Measurements from ENCODE around the gene POPDC3.

The POPDC3 gene

GRCh38 chr6:105215506-105215905 is 35.7 kb upstream of the POPDC3 start:
- no peaks in the 10 kb centered on the region for H3K79me2 ChIP-seq (ENCODE audit: insufficient read depth, low read length)
- no peak overlapping the region for H3K4me3 ChIP-seq (ENCODE audit: insufficient read depth, low read length, poor library complexity, severe bottlenecking)
- H4K20me1 ChIP-seq (ENCODE audit: low read depth, low read length): no peaks in the 10 kb centered on the region
- no peak overlapping the region for H3K27ac ChIP-seq (ENCODE audit: low read depth, low read length)
- no peak for TF ChIP-seq EZH2phosphoT487 (conservative IDR thresholded peaks at IDR 0.05; ENCODE audit: low read length)
- TF ChIP-seq, protein P1, sequence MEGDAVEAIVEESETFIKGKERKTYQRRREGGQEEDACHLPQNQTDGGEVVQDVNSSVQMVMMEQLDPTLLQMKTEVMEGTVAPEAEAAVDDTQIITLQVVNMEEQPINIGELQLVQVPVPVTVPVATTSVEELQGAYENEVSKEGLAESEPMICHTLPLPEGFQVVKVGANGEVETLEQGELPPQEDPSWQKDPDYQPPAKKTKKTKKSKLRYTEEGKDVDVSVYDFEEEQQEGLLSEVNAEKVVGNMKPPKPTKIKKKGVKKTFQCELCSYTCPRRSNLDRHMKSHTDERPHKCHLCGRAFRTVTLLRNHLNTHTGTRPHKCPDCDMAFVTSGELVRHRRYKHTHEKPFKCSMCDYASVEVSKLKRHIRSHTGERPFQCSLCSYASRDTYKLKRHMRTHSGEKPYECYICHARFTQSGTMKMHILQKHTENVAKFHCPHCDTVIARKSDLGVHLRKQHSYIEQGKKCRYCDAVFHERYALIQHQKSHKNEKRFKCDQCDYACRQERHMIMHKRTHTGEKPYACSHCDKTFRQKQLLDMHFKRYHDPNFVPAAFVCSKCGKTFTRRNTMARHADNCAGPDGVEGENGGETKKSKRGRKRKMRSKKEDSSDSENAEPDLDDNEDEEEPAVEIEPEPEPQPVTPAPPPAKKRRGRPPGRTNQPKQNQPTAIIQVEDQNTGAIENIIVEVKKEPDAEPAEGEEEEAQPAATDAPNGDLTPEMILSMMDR (IDR thresholded peaks at IDR 0.05; ENCODE audit: insufficient read depth, low read length, poor library complexity, severe bottlenecking): no peak
- H3K9ac ChIP-seq (ENCODE audit: low read length): no peak overlapping the region
- no peaks in the 10 kb centered on the region for H3K9me2 ChIP-seq (replicated peaks; ENCODE audit: insufficient read depth, low read length)
- H3K27me3 ChIP-seq (ENCODE audit: low read length): no peaks in the 10 kb centered on the region
- H3K4me2 ChIP-seq (ENCODE audit: low read depth, low read length, poor library complexity, severe bottlenecking): no peak overlapping the region
- H2AFZ ChIP-seq (ENCODE audit: low read depth, low read length, severe bottlenecking): no peak overlapping the region
- no peaks in the 10 kb centered on the region for H3K9me3 ChIP-seq (ENCODE audit: insufficient read depth, low read length)
- H3K36me3 ChIP-seq (ENCODE audit: low read length): no peaks in the 10 kb centered on the region
- H3F3A ChIP-seq (ENCODE audit: insufficient read depth): no peaks in the 10 kb centered on the region

GRCh38 chr6:105214668-105215067 is 34.9 kb upstream of the POPDC3 start:
- Histone ChIP-seq H3K4me2 (ENCODE audit: low read depth, low read length, poor library complexity, severe bottlenecking) (no peak overlapping the region), H3K9me2 (replicated peaks; ENCODE audit: insufficient read depth, low read length) (no peaks in the 10 kb centered on the region), H3F3A (ENCODE audit: insufficient read depth) (no peaks in the 10 kb centered on the region)

DNA sequence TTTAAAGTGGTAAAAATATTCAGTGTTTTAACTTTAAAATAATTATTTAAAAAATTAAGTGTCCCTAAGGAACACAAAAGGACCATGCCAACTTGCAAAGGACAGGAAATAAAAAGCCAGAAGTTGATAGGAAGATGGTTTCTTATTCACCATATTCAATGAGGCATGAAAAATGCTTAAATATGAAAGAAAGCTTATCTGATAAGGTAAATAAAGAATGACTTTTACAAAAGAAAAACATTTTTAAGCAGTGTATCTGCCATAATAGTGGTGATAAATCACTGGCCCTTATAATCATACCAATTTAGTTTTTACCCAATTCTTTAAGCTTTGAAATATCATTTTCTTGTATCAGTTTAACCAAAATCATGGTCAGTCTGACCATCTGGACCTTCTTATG is 33.5 kb upstream of the POPDC3 start:
- no peak overlapping the region for H3K27ac ChIP-seq (ENCODE audit: low read depth, low read length)
- H3K36me3 ChIP-seq (ENCODE audit: low read length): no peaks in the 10 kb centered on the region
- no peaks in the 10 kb centered on the region for H4K20me1 ChIP-seq (ENCODE audit: low read depth, low read length)
- no peak overlapping the region for H2AFZ ChIP-seq (ENCODE audit: low read depth, low read length, severe bottlenecking)
- H3K27me3 ChIP-seq (ENCODE audit: low read length): no peaks in the 10 kb centered on the region
- no peaks in the 10 kb centered on the region for H3K79me2 ChIP-seq (ENCODE audit: insufficient read depth, low read length)
- no peak overlapping the region for H3K4me2 ChIP-seq (ENCODE audit: low read depth, low read length, poor library complexity, severe bottlenecking)
- no peak for TF ChIP-seq EZH2phosphoT487 (conservative IDR thresholded peaks at IDR 0.05; ENCODE audit: low read length)
- TF ChIP-seq, protein P1 (IDR thresholded peaks at IDR 0.05; ENCODE audit: insufficient read depth, low read length, poor library complexity, severe bottlenecking): no peak
- no peak overlapping the region for H3K4me3 ChIP-seq (ENCODE audit: insufficient read depth, low read length, poor library complexity, severe bottlenecking)
- H3K9me2 ChIP-seq (replicated peaks; ENCODE audit: insufficient read depth, low read length): no peaks in the 10 kb centered on the region
- no peaks in the 10 kb centered on the region for H3K9me3 ChIP-seq (ENCODE audit: insufficient read depth, low read length)
- no peak overlapping the region for H3K9ac ChIP-seq (ENCODE audit: low read length)
- no peaks in the 10 kb centered on the region for H3F3A ChIP-seq (ENCODE audit: insufficient read depth)

More at GRCh38 chr6:105214668-105215067, 34.9 kb upstream of the POPDC3 start:
- no peaks in the 10 kb centered on the region for H3K27me3 ChIP-seq (ENCODE audit: low read length)
- no peaks in the 10 kb centered on the region for H3K36me3 ChIP-seq (ENCODE audit: low read length)
- no peak overlapping the region for H3K4me3 ChIP-seq (ENCODE audit: insufficient read depth, low read length, poor library complexity, severe bottlenecking)
- no peaks in the 10 kb centered on the region for H4K20me1 ChIP-seq (ENCODE audit: low read depth, low read length)
- no peaks in the 10 kb centered on the region for H3K79me2 ChIP-seq (ENCODE audit: insufficient read depth, low read length)
- no peaks in the 10 kb centered on the region for H3K9me3 ChIP-seq (ENCODE audit: insufficient read depth, low read length)
- H3K27ac ChIP-seq (ENCODE audit: low read depth, low read length): no peak overlapping the region
- no peak for TF ChIP-seq EZH2phosphoT487 (conservative IDR thresholded peaks at IDR 0.05; ENCODE audit: low read length)
- TF ChIP-seq, protein P1 (IDR thresholded peaks at IDR 0.05; ENCODE audit: insufficient read depth, low read length, poor library complexity, severe bottlenecking): no peak
- H3K9ac ChIP-seq (ENCODE audit: low read length): no peak overlapping the region
- H2AFZ ChIP-seq (ENCODE audit: low read depth, low read length, severe bottlenecking): no peak overlapping the region

Measured in SU-DHL-6 (cell line).